Subcutaneous adipose tissue (tissue), 4 donors: ENCODE results near the gene OR2A12. TPM values are rescaled to one million over a fixed set of nuclear protein-coding genes. Genes with fewer than 3 reads are reported as not detected.

Source experiments
- CTCF ChIP-seq: fragments of 450-650 bp; IDR thresholded peaks from one replicate; pipeline ENCODE4 v1.5.1; 2016; ENCODE audit warnings: low read depth, mild to moderate bottlenecking, control low read depth, antibody characterized with exemption, moderate library complexity
- small RNA-seq: library from RNA; depleted of rRNA; stranded (forward); fragments of <200 nt; gene quantifications from one replicate; pipeline ENCODE3, GENCODE V24; 2016
- total RNA-seq, 4 donors: library from RNA; depleted of rRNA; stranded (reverse); fragments of >200 nt; gene quantifications; one replicate each; pipeline ENCODE4 v1.1.0, GENCODE V29; 2016

OR2A12 gene
- total RNA-seq, 4 donors from 2014 or later = not detected

- TF ChIP-seq CTCF = no peak
Observed at GRCh38 chr7:144137501-144137900, 51.4 kb downstream of the OR2A12 start.

GRCh38 chr7:144142187-144142586, 56.1 kb downstream of the OR2A12 start:
- no peak for TF ChIP-seq CTCF

- no peak for TF ChIP-seq CTCF
Observed at GRCh38 chr7:144144426-144144825, 58.3 kb downstream of the OR2A12 start.

GRCh38 chr7:144148224-144148827, 62.2 kb downstream of the OR2A12 start:
- TF ChIP-seq CTCF = no peak

Small RNA genes lying within 50 kb of the gene (small RNA-seq; reads per million reads assigned to genes)
- not detected for gene OR2A41P

Other genes starting within 250 kb of the OR2A12 start
- gene TCAF1, start 184.1 kb upstream of the OR2A12 start, total RNA-seq = 10 to 100 TPM; 30.0 to 59.5 (median 39.5) TPM
- not detected for gene OR2F2, start 151.0 kb upstream of the OR2A12 start, total RNA-seq
- gene OR2F1, start 131.4 kb upstream of the OR2A12 start, total RNA-seq = not detected
- not detected for gene OR6B1, start 86.0 kb upstream of the OR2A12 start, total RNA-seq
- gene OR2A5, start 37.3 kb upstream of the OR2A12 start, total RNA-seq = not detected
- gene OR2A25, start 16.5 kb upstream of the OR2A12 start, total RNA-seq = not detected
- not detected for gene OR2A2, start 23.3 kb downstream of the OR2A12 start, total RNA-seq
- not detected for gene OR2A14, start 36.9 kb downstream of the OR2A12 start, total RNA-seq
- gene CTAGE4, start 97.2 kb downstream of the OR2A12 start, total RNA-seq = 1 to 10 TPM in 3 of 4 donors, under 1 TPM in 1; 0.75 to 2.3 (median 1.6) TPM
- 1 to 10 TPM; 2.8 to 4.9 (median 4.3) TPM for gene ARHGEF35, start 109.6 kb downstream of the OR2A12 start, total RNA-seq
- gene OR2A42, start 153.3 kb downstream of the OR2A12 start, total RNA-seq = under 1 TPM in 2 of 4 donors, not detected in 2; 0.19 to 0.44 TPM
- 1 to 10 TPM; 2.4 to 4.9 (median 3.7) TPM for gene OR2A7, start 178.5 kb downstream of the OR2A12 start, total RNA-seq
- under 1 TPM; 0.49 to 0.88 (median 0.72) TPM for gene CTAGE8, start 183.0 kb downstream of the OR2A12 start, total RNA-seq
- gene OR2A1, start 226.1 kb downstream of the OR2A12 start, total RNA-seq = under 1 TPM in 3 of 4 donors, not detected in 1; 0.34 to 0.66 (median 0.65) TPM